ENCODE measurements around the gene CRABP1. TPM values are rescaled to one million over a fixed set of nuclear protein-coding genes. Genes with fewer than 3 reads are reported as not detected.

The CRABP1 gene
- total RNA-seq (2022; extraction: Qiagen RNA extraction) = 1.2 to 2.2 TPM (median 1.7 TPM) in 5 replicates

GRCh38 chr15:78340231-78341056 is at the start of gene CRABP1:
TSS of gene CRABP1 (plus strand) at chr15:78340353. CDS start at chr15:78340429, 76 bp downstream.

GRCh38 chr15:78299101-78299930 is 40.8 kb upstream of the CRABP1 start, which contains the start of gene SKIC8:
TSS of gene SKIC8 (minus strand) at chr15:78299609. CDS start at chr15:78295686, 3,923 bp downstream.

Other genes with a start within 250 kb of the CRABP1 start
- not detected in 5 replicates for gene SH2D7, start 247.8 kb upstream of the CRABP1 start, total RNA-seq (2022; extraction: Qiagen RNA extraction)
- 25.7 to 28.9 TPM (median 27.6 TPM) in 5 replicates for gene CIB2, start 208.9 kb upstream of the CRABP1 start, total RNA-seq (2022; extraction: Qiagen RNA extraction)
- gene IDH3A, start 191.0 kb upstream of the CRABP1 start, total RNA-seq (2022; extraction: Qiagen RNA extraction) = 63.1 to 93.8 TPM (median 70.0 TPM) in 5 replicates
- 0.13 to 0.31 TPM (median 0.19 TPM) in 4 of 5 replicates, not detected in the other for gene ACSBG1, start 105.8 kb upstream of the CRABP1 start, total RNA-seq (2022; extraction: Qiagen RNA extraction)
- not detected in 5 replicates for gene DNAJA4, start 75.8 kb upstream of the CRABP1 start, total RNA-seq (2022; extraction: Qiagen RNA extraction)
- 80.3 to 109 TPM (median 88.0 TPM) in 5 replicates for gene SKIC8, start 40.7 kb upstream of the CRABP1 start, total RNA-seq (2022; extraction: Qiagen RNA extraction)
- gene IREB2, start 97.9 kb downstream of the CRABP1 start, total RNA-seq (2022; extraction: Qiagen RNA extraction) = 31.0 to 51.2 TPM (median 44.7 TPM) in 5 replicates
- gene HYKK, start 167.2 kb downstream of the CRABP1 start, total RNA-seq (2022; extraction: Qiagen RNA extraction) = 5.3 to 7.1 TPM (median 6.2 TPM) in 5 replicates
- gene PSMA4, start 200.1 kb downstream of the CRABP1 start, total RNA-seq (2022; extraction: Qiagen RNA extraction) = 378 to 519 TPM (median 383 TPM) in 5 replicates
- 28.6 to 35.1 TPM (median 32.2 TPM) in 5 replicates for gene CHRNA5, start 225.2 kb downstream of the CRABP1 start, total RNA-seq (2022; extraction: Qiagen RNA extraction)

Measured in A549 treated with Mapracorat at 1 μM for 4 hours (cell line).